ENCODE measurements around the gene RDH8.

GRCh38 chr19:9986787-9987281 lies 26.4 kb upstream of the RDH8 start:
- no peak for TF ChIP-seq EZH2 (optimal IDR thresholded peaks at IDR 0.05; ENCODE audit: low read depth, low read length)
- TF ChIP-seq CTCF (IDR thresholded peaks at IDR 0.05; ENCODE audit: low read length): no peak
